CD4-positive, alpha-beta memory T cell (primary cell): ENCODE results near the gene NEO1. TPM values are rescaled to one million over a fixed set of nuclear protein-coding genes. Genes with fewer than 3 reads are reported as not detected.

Experiments used
- CTCF ChIA-PET: fragments of 350-600 bp; sonication (Branson Sonifier 250); formaldehyde crosslinking; loops from one replicate; lab custom pipeline; 2021; ENCODE audit warnings: inconsistent platforms; ENCODE audit not compliant: partially characterized antibody; lab: Charles Lee
- POLR2A ChIA-PET: fragments of 350-600 bp; sonication (Branson Sonifier 250); formaldehyde crosslinking; loops from one replicate; lab custom pipeline; 2021; ENCODE audit not compliant: partially characterized antibody; lab: Charles Lee
- DNase-seq, 5 donors: peaks; one replicate each; pipeline versions ENCODE4 v3.0.0 to v3.0.0-alpha.2; 2020 to 2022; ENCODE audit warnings: mixed read lengths in 1 of 5
- H3K27ac ChIP-seq: one replicate; pipeline ENCODE4 v1.7.0; 2013; ENCODE audit warnings: low read depth, low read length
- H3K27me3 ChIP-seq: 2 replicates; pipeline ENCODE4 v1.7.0; 2013; ENCODE audit warnings: mild to moderate bottlenecking, low read length, moderate library complexity; ENCODE audit not compliant: insufficient read depth
- H3K36me3 ChIP-seq: 2 replicates; pipeline ENCODE4 v1.7.0; 2013; ENCODE audit warnings: mild to moderate bottlenecking, low read length, moderate library complexity; ENCODE audit not compliant: insufficient read depth
- H3K4me1 ChIP-seq: 2 replicates; pipeline ENCODE4 v1.7.0; 2013; ENCODE audit warnings: mild to moderate bottlenecking, low read length, moderate library complexity; ENCODE audit not compliant: insufficient read depth
- H3K4me3 ChIP-seq, 2 donors: one replicate each; pipeline ENCODE4 v1.7.0; 2013; ENCODE audit warnings: low read length in 2 of 2, mild to moderate bottlenecking in 1 of 2
- H3K9me3 ChIP-seq, 2 donors: one replicate each; pipeline ENCODE4 v1.7.0; 2013; ENCODE audit warnings: low read length in 2 of 2, control low read depth in 1 of 2; ENCODE audit not compliant: control insufficient read depth in 1 of 2
- H3K27ac Mint-ChIP-seq, 7 donors: one replicate each; pipeline ENCODE4 v1.8.0; 2020 to 2021; ENCODE audit warnings: mixed read lengths in 7 of 7, mild to moderate bottlenecking in 6 of 7, inconsistent platforms in 3 of 7, moderate library complexity in 3 of 7
- H3K27me3 Mint-ChIP-seq, 2 donors: one replicate each; pipeline ENCODE4 v1.8.0; 2020 to 2021; ENCODE audit warnings: mixed read lengths in 2 of 2
- H3K36me3 Mint-ChIP-seq, 2 donors: one replicate each; pipeline ENCODE4 v1.8.0; 2020 to 2021; ENCODE audit warnings: mixed read lengths in 2 of 2, inconsistent platforms in 1 of 2, mild to moderate bottlenecking in 1 of 2
- H3K4me1 Mint-ChIP-seq, 4 donors: one replicate each; pipeline ENCODE4 v1.8.0; 2020 to 2021; ENCODE audit warnings: mixed read lengths in 4 of 4, mild to moderate bottlenecking in 1 of 4
- H3K4me3 Mint-ChIP-seq, 8 donors: one replicate each; pipeline ENCODE4 v1.8.0; 2020 to 2021; ENCODE audit warnings: mixed read lengths in 8 of 8, mild to moderate bottlenecking in 7 of 8, moderate library complexity in 6 of 8, inconsistent platforms in 3 of 8
- H3K9me3 Mint-ChIP-seq, 8 donors: one replicate each; pipeline ENCODE4 v1.8.0; 2020 to 2021; ENCODE audit warnings: mixed read lengths in 8 of 8, mild to moderate bottlenecking in 5 of 8, inconsistent platforms in 3 of 8, moderate library complexity in 1 of 8
- intact Hi-C: fragments of 100-400 bp; cut with micrococcal nuclease; formaldehyde crosslinking; loops from one replicate; pipeline ENCODE4 v1.15.1; 2023
- polyA plus RNA-seq, 2 donors: library from polyadenylated mRNA; unstranded; fragments of 300-500 nt; fragmentation: Illumina TruSeq; gene quantifications; one replicate each; pipeline ENCODE4 v1.2.3, GENCODE V29; 2021
- total RNA-seq, 2 experiments: library from RNA; stranded (reverse); gene quantifications; one replicate each; pipeline ENCODE4 v1.2.3, GENCODE V29; 2021

The NEO1 gene
- total RNA-seq (10 to 100 TPM; 11.3 to 15.7 TPM), polyA plus RNA-seq (1 to 10 TPM; 1.9 to 7.3 TPM)

DNA sequence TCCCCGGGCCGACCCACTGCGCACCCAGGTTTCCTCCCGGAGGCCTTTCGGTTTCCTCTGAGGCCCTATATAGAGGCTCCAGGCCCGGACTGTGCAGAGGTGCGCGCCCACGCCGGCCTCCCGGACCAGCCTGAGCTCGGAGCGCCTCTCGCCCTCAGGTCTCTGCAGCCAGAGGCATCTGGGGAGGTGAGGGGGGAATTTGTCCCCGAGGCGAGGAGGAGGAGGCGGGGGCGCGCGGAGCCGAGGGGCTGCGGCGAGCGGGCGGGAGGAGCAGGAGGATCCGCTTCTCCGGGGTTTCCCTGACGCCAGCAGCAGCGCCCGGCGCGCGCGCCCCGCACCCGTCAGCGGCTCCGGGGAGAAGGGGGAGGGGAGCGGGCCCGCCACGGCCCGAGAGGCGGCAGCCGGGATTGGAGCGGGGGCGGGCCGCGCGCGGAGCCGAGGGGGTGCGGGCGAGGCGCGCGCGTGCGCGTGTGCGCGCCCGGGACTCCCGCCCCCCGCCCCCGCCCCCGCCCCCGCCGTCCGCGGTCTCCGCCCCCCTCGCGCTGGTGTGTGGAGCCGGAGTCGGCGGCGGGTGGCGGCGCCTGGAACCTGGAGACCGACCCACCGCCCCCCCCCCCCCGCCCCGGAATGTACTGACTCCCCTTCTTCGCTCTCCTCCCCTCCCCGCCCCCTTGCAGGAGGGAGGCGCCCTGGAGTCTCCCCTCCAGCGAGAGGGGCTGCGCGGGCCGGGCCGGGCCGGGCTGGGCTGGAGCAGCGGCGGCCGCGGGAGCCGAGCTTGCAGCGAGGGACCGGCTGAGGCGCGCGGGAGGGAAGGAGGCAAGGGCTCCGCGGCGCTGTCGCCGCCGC, at the start of gene NEO1:
Gene NEO1 (plus strand): TSS at position 657 of the 846 bp plus-strand sequence. CDS start 213 bp downstream, outside the sequence.
- no peaks in the 10 kb centered on the region for H3K27me3 Mint-ChIP-seq
- Histone ChIP-seq H3K36me3 (no peaks in the 10 kb centered on the region), H3K4me3 (peak within 1 kb of the TSS; percentile 31 to 67), H3K9me3 (no peaks in the 10 kb centered on the region), H3K27ac (peak within 1 kb of the TSS; percentile 73), H3K4me1 (peaks cover 11% of the 10 kb centered on the region), H3K27me3 (no peaks in the 10 kb centered on the region)
- peak; percentile 87 to 89 (median 87) for DNase-seq
- H3K9me3 Mint-ChIP-seq, result no peaks in the 10 kb centered on the region
- POLR2A ChIA-PET, result interaction anchor here (0.5 to 1.3 kb wide), 4 partner anchors 9 to 302 kb away, joined by 3 to 5 read pairs (median 4); no protein-coding TSS in a partner anchor
- intact Hi-C loops, result loop anchor here (1.0 to 5.0 kb wide), 5 partner anchors 190 to 935 kb away; partner anchors contain the start of genes ADPGK, BBS4, HIGD2B and MYO9A
- CTCF ChIA-PET, result interaction anchor here (2.4 kb wide), 1 partner anchor 30 kb away, joined by 8 read pairs; no protein-coding TSS in a partner anchor
- peak within 1 kb of the TSS; percentile 74 to 93 (median 84) for H3K27ac Mint-ChIP-seq
- peaks cover 9 to 14% (median 11%) of the 10 kb centered on the region in 4 donors for H3K4me1 Mint-ChIP-seq
- peak within 1 kb of the TSS; percentile 87 to 91 (median 90) for H3K4me3 Mint-ChIP-seq
- peaks cover 0 to 7% of the 10 kb centered on the region in 2 donors for H3K36me3 Mint-ChIP-seq

DNA sequence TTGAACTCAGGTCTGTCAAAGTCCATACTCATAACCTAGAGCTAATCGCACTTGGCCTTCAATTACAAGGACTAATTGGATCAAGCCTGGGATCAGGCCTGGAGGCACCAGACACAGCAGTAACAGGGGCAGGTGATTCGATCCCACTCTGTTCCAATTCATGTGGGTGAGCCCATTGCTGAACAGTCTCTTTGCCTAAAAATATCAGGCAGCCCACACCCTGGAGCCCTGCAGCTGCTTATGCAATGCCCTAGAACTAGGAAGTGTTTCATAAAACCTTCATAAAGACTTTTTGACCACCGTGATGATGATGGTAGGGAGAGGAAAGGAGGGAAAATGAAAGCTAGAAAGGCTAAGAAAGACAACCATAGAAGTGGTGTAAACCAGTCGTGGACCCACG, 47.8 kb upstream of the NEO1 start:
- Mint-ChIP-seq H3K4me3 (no peak overlapping the region), H3K9me3 (no peaks in the 10 kb centered on the region), H3K27me3 (peaks cover 22% of the 10 kb centered on the region in 2 donors), H3K27ac (no peak overlapping the region), H3K4me1 (no peaks in the 10 kb centered on the region), H3K36me3 (no peaks in the 10 kb centered on the region)
- DNase-seq, result no peak
- Histone ChIP-seq H3K4me3 (no peak overlapping the region), H3K27me3 (no peaks in the 10 kb centered on the region), H3K27ac (no peak overlapping the region), H3K9me3 (no peaks in the 10 kb centered on the region), H3K4me1 (no peaks in the 10 kb centered on the region), H3K36me3 (no peaks in the 10 kb centered on the region)
- intact Hi-C loops, result no loop called here
- CTCF ChIA-PET, result no interaction called here
- POLR2A ChIA-PET, result no interaction called here

- Histone ChIP-seq H3K36me3 (no peaks in the 10 kb centered on the region), H3K4me1 (no peaks in the 10 kb centered on the region), H3K27me3 (no peaks in the 10 kb centered on the region), H3K4me3 (no peak overlapping the region), H3K27ac (no peak overlapping the region), H3K9me3 (no peaks in the 10 kb centered on the region)
- Mint-ChIP-seq H3K36me3 (no peaks in the 10 kb centered on the region), H3K4me3 (no peak overlapping the region), H3K4me1 (no peaks in the 10 kb centered on the region), H3K27me3 (peaks cover 22 to 24% of the 10 kb centered on the region in 2 donors), H3K9me3 (no peaks in the 10 kb centered on the region), H3K27ac (no peak overlapping the region)
- intact Hi-C loops, result no loop called here
- POLR2A ChIA-PET, result no interaction called here
- CTCF ChIA-PET, result no interaction called here
- no peak for DNase-seq
These were observed 47.2 kb upstream of the NEO1 start for GRCh38 chr15:73005032-73005431.

DNA sequence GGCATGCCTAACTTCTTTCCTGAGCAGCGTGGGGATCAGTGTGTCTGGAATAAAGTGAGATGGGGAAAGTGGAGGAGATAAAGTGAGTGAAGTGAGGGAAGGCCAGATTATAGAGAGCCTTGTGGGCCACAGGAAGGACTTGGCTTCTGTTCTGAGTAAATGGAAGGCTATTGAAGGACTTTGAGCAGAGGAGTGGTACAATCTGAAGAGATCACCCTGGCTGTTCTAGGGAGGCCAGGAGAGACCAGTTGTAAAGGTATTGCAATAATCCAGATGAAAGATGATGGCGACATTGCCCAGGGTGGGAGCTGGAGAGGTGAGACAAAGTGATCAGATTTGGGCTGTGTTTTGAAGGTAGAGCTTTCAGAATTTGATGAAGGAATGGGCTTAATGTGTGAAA, 46.8 kb upstream of the NEO1 start:
- DNase-seq, result no peak
- H3K36me3 Mint-ChIP-seq, result no peaks in the 10 kb centered on the region
- intact Hi-C loops, result no loop called here
- Histone ChIP-seq H3K36me3 (no peaks in the 10 kb centered on the region), H3K4me1 (no peaks in the 10 kb centered on the region), H3K27me3 (no peaks in the 10 kb centered on the region), H3K27ac (no peak overlapping the region), H3K9me3 (no peaks in the 10 kb centered on the region), H3K4me3 (no peak overlapping the region)
- H3K27me3 Mint-ChIP-seq, result peaks cover 23 to 24% of the 10 kb centered on the region in 2 donors
- POLR2A ChIA-PET, result no interaction called here
- H3K4me3 Mint-ChIP-seq, result no peak overlapping the region
- H3K9me3 Mint-ChIP-seq, result no peaks in the 10 kb centered on the region
- no peaks in the 10 kb centered on the region for H3K4me1 Mint-ChIP-seq
- no peak overlapping the region for H3K27ac Mint-ChIP-seq
- CTCF ChIA-PET, result no interaction called here

- intact Hi-C loops, result no loop called here
- Histone ChIP-seq H3K4me3 (no peak overlapping the region), H3K27me3 (no peaks in the 10 kb centered on the region), H3K4me1 (no peaks in the 10 kb centered on the region), H3K9me3 (no peaks in the 10 kb centered on the region), H3K36me3 (no peaks in the 10 kb centered on the region), H3K27ac (no peak overlapping the region)
- no peaks in the 10 kb centered on the region for H3K4me1 Mint-ChIP-seq
- no peak overlapping the region for H3K27ac Mint-ChIP-seq
- no peaks in the 10 kb centered on the region for H3K36me3 Mint-ChIP-seq
- H3K4me3 Mint-ChIP-seq, result no peak overlapping the region
- peaks cover 26 to 28% of the 10 kb centered on the region in 2 donors for H3K27me3 Mint-ChIP-seq
- ChIA-PET POLR2A (no interaction called here), CTCF (no interaction called here)
- H3K9me3 Mint-ChIP-seq, result no peaks in the 10 kb centered on the region
- no peak for DNase-seq
These were observed 45.7 kb upstream of the NEO1 start for GRCh38 chr15:73006523-73006922.

DNA sequence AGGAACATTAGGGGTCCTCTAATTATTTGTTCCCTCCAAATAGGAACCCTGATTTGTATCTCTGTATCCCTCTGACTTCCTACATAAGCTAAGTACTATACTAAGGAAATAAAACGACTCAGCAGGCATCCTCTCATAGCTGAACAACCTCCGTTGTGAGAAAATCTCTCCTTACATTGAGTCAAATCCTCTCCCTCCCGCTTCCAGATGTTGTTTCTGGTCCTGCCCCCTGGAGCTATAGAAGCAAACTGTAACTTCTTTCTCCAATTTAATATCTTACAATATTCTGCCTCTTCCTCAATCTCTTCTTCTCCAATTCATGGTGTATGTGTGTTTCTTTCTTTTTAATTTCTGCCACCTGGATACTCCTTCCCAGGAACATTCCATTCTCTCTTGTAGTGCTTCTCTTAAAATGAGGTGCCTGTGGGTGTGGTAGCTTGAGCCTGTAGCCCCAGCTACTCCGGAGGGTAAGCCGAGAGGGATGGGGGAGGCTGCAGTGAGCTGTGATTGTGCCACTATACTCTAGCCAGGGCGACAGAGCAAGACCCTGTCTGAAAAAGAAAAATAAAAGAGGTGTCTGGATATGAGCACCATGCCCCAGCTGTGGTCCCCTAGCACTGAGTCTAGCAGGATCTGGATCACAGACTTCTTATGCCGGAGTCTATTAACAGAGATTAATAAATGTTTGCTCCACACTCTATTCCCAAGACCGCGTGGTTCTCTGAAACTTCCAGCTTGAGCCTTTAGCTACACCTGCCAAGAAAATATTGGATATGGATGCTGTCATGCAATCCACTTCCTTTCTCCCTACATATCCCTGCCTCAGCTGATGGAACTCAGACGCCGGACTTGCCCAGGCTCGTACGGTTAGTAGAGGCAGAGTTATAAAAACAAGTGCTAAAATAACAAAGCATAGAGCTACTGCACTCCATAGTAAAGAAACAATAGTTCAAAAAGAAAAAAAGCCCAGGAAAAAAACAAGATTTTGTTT, 42.9 kb upstream of the NEO1 start:
- CTCF ChIA-PET, result interaction anchor here (0.6 to 1.1 kb wide), 2 partner anchors 11 to 194 kb away, joined by 3 read pairs; no protein-coding TSS in a partner anchor
- Histone ChIP-seq H3K36me3 (no peaks in the 10 kb centered on the region), H3K9me3 (no peaks in the 10 kb centered on the region), H3K27ac (no peak overlapping the region), H3K4me1 (no peaks in the 10 kb centered on the region), H3K4me3 (no peak overlapping the region), H3K27me3 (no peaks in the 10 kb centered on the region)
- Mint-ChIP-seq H3K4me1 (peaks cover 0 to 1% (median 0%) of the 10 kb centered on the region in 4 donors), H3K36me3 (no peaks in the 10 kb centered on the region), H3K27me3 (peaks cover 23 to 24% of the 10 kb centered on the region in 2 donors), H3K27ac (no peak overlapping the region), H3K4me3 (no peak overlapping the region), H3K9me3 (no peaks in the 10 kb centered on the region)
- POLR2A ChIA-PET, result no interaction called here
- DNase-seq, result no peak
- intact Hi-C loops, result no loop called here
